Panc1 (cell line): ENCODE results near the gene AGAP1. TPM values are rescaled to one million over a fixed set of nuclear protein-coding genes. Genes with fewer than 3 reads are reported as not detected.

Experiments used
- ATAC-seq: fragments of 200-7000 bp; cut with Tn5 transposase; 2 replicates; pipeline ENCODE4 v1.9.1; 2020; ENCODE audit warnings: mild to moderate bottlenecking, moderate library complexity
- BruUV-seq: library from RNA; stranded (reverse); fragments of 400-500 nt; replicated peaks from 2 replicates; lab custom pipeline; 2021; lab: Mats Ljungman, UMichigan
- CTCF ChIA-PET: fragments of 300-600 bp; sonication (Branson Sonifier 250); formaldehyde crosslinking; loops from one replicate; lab custom pipeline; 2022; ENCODE audit warnings: antibody characterized with exemption; lab: Charles Lee
- POLR2A ChIA-PET: fragments of 300-600 bp; sonication (Branson Sonifier 250); formaldehyde crosslinking; loops from one replicate; lab custom pipeline; 2022; ENCODE audit warnings: antibody characterized with exemption; lab: Charles Lee
- DNase-seq: peaks from one replicate; pipeline ENCODE4 v3.0.0-alpha.2; 2010; ENCODE audit warnings: low read depth, low spot score
- H3K27ac ChIP-seq: 2 replicates; pipeline ENCODE4 v1.5.1; 2011; ENCODE audit warnings: mild to moderate bottlenecking, low read length, inconsistent platforms
- H3K27me3 ChIP-seq: fragments of 200-500 bp; sonication (Bioruptor generic); 2 replicates; pipeline ENCODE4 v1.6.0; 2014; ENCODE audit warnings: low read length, inconsistent platforms; ENCODE audit not compliant: control insufficient read depth, insufficient read depth
- H3K36me3 ChIP-seq: fragments of 200-500 bp; sonication (Bioruptor generic); 2 replicates; pipeline ENCODE4 v1.5.1; 2014; ENCODE audit warnings: inconsistent platforms, mild to moderate bottlenecking, low read length, moderate library complexity; ENCODE audit not compliant: control insufficient read depth, insufficient read depth
- H3K4me1 ChIP-seq: 2 replicates; pipeline ENCODE4 v1.5.1; 2011; ENCODE audit warnings: inconsistent platforms, mild to moderate bottlenecking, low read length, moderate library complexity; ENCODE audit not compliant: control insufficient read depth, insufficient read depth
- H3K4me3 ChIP-seq, 2 experiments: 2 replicates each; pipeline ENCODE4 v1.5.1; 2011 to 2012; ENCODE audit warnings: low read depth in 2 of 2, low read length in 2 of 2, mild to moderate bottlenecking in 2 of 2, inconsistent platforms in 1 of 2, moderate library complexity in 1 of 2
- H3K9me3 ChIP-seq: fragments of 200-500 bp; sonication (Bioruptor generic); 2 replicates; pipeline ENCODE4 v1.5.1; 2014; ENCODE audit warnings: low read depth, mild to moderate bottlenecking, inconsistent platforms, low read length, moderate library complexity; ENCODE audit not compliant: control insufficient read depth, insufficient read depth
- CTCF ChIP-seq: fragments of 450-650 bp; IDR thresholded peaks from 2 replicates; pipeline ENCODE4 v1.5.1; 2017; ENCODE audit warnings: mild to moderate bottlenecking
- POLR2AphosphoS5 ChIP-seq: IDR thresholded peaks from 2 replicates; pipeline ENCODE4 v1.6.1; 2012; ENCODE audit warnings: mild to moderate bottlenecking, low read depth, low read length, moderate library complexity
- SIN3A ChIP-seq: IDR thresholded peaks from 2 replicates; pipeline ENCODE4 v1.6.1; 2012; ENCODE audit warnings: low read depth, mild to moderate bottlenecking, low read length, moderate library complexity, borderline replicate concordance; ENCODE audit not compliant: insufficient read depth
- TCF7L2 ChIP-seq: IDR thresholded peaks from 2 replicates; pipeline ENCODE4 v1.6.1; 2011; ENCODE audit warnings: mild to moderate bottlenecking, low read depth, low read length, inconsistent platforms
- in situ Hi-C: cut with HindIII; loops from 2 replicates; pipeline ENCODE4 v1.10.0; 2016; ENCODE audit warnings: low sequenced_read_pairs, low pct_unique_long_range_greater_than_20kb
- intact Hi-C: fragments of 100-400 bp; cut with micrococcal nuclease; formaldehyde crosslinking; loops from one replicate; pipeline ENCODE4 v1.10.0; 2022; ENCODE audit not compliant: unreplicated experiment
- total RNA-seq: library from RNA; stranded (reverse); gene quantifications from one replicate; pipeline ENCODE4 v1.2.1, GENCODE V29; 2021; ENCODE audit not compliant: unreplicated experiment
- TF ChIP-seq, protein P1 (sequence below), 2 experiments: IDR thresholded peaks; 2 replicates each; pipeline ENCODE4 v1.6.1; 2011 to 2012; ENCODE audit warnings: low read depth in 2 of 2, control low read depth in 1 of 2, low read length in 1 of 2, mild to moderate bottlenecking in 1 of 2, moderate library complexity in 1 of 2; ENCODE audit not compliant: insufficient read depth in 1 of 2

The AGAP1 gene
- total RNA-seq, 1 experiment from 2014 or later, result 38.9 TPM

DNA sequence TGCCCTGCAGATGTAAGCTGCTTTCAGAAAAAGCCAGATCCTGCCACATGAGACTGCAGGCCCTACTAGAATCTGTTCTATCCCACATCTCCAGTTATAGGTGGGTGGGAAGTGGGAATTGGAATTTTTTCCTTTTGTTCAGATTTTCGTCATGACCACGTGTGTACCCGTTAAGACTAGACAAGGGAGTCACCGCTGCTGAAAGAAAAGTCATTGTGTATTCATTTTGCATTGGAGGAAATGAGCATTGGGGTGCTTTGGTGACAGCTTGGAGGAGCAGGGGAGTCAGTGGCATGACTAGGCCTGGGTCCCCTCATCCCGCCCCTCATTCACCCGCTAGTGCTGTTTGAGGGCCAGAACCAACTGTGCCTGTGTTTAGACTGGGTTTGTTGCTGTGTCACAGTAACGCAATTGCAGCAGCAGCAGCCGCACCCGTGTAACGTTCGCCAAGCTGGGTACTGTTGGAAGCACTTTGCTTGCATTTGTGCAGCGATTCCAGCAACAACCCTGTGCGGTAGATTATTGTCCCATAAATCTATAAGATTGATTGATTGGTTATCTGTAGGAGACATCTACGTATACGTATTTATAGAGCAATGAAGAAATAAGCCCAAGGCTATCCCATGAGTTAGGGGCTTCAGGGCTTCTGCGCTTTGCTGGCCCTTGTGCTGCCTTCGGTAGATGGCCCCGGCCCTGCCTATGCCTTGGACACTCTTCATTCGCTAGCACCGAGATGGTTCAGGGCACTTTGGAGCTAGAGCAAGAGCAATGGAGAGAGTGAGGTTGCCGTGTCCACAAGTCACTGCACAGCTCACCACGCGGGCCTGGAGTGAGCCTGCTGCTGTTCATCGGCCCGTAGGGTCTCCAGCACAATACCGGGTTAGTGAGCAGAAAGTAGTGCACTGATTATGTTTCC lies 194.9 kb downstream of the AGAP1 start:
- no peak for DNase-seq
- Histone ChIP-seq H3K4me1 (no peaks in the 10 kb centered on the region; the same call in 1 of the 2 replicates), H3K27me3 (no peaks in the 10 kb centered on the region), H3K4me3 (no peak overlapping the region), H3K9me3 (no peaks in the 10 kb centered on the region), H3K36me3 (no peaks in the 10 kb centered on the region), H3K27ac (no peak overlapping the region)
- ChIA-PET CTCF (no interaction called here), POLR2A (no interaction called here)
- intact Hi-C loops, result no loop called here
- ATAC-seq, result no peak
- TF ChIP-seq, protein P1, sequence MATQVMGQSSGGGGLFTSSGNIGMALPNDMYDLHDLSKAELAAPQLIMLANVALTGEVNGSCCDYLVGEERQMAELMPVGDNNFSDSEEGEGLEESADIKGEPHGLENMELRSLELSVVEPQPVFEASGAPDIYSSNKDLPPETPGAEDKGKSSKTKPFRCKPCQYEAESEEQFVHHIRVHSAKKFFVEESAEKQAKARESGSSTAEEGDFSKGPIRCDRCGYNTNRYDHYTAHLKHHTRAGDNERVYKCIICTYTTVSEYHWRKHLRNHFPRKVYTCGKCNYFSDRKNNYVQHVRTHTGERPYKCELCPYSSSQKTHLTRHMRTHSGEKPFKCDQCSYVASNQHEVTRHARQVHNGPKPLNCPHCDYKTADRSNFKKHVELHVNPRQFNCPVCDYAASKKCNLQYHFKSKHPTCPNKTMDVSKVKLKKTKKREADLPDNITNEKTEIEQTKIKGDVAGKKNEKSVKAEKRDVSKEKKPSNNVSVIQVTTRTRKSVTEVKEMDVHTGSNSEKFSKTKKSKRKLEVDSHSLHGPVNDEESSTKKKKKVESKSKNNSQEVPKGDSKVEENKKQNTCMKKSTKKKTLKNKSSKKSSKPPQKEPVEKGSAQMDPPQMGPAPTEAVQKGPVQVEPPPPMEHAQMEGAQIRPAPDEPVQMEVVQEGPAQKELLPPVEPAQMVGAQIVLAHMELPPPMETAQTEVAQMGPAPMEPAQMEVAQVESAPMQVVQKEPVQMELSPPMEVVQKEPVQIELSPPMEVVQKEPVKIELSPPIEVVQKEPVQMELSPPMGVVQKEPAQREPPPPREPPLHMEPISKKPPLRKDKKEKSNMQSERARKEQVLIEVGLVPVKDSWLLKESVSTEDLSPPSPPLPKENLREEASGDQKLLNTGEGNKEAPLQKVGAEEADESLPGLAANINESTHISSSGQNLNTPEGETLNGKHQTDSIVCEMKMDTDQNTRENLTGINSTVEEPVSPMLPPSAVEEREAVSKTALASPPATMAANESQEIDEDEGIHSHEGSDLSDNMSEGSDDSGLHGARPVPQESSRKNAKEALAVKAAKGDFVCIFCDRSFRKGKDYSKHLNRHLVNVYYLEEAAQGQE (IDR thresholded peaks at IDR 0.05; ENCODE audit: insufficient read depth in 1 of 2, low read depth in 2 of 2, low read length in 1 of 2), result no peak
- TF ChIP-seq CTCF (no peak), TCF7L2 (no peak), SIN3A (no peak), POLR2AphosphoS5 (no peak)
- in situ Hi-C loops, result no loop called here
- no TSS peak for BruUV-seq

GRCh38 chr2:235689427-235689853 lies 195.6 kb downstream of the AGAP1 start:
- H3K4me1 ChIP-seq, result no peaks in the 10 kb centered on the region; the same call in 1 of the 2 replicates
- ATAC-seq (no peak), DNase-seq (no peak)
- no TSS peak for BruUV-seq
- no peaks in the 10 kb centered on the region for H3K9me3 ChIP-seq
- no peaks in the 10 kb centered on the region for H3K36me3 ChIP-seq
- H3K4me3 ChIP-seq, result no peak overlapping the region
- no peak overlapping the region for H3K27ac ChIP-seq
- intact Hi-C loops, result no loop called here
- no peaks in the 10 kb centered on the region for H3K27me3 ChIP-seq
- TF ChIP-seq TCF7L2 (no peak), CTCF (no peak), SIN3A (no peak), POLR2AphosphoS5 (no peak)
- TF ChIP-seq, protein P1 (IDR thresholded peaks at IDR 0.05; ENCODE audit: insufficient read depth in 1 of 2, low read depth in 2 of 2, low read length in 1 of 2), result no peak
- ChIA-PET POLR2A (no interaction called here), CTCF (no interaction called here)
- in situ Hi-C loops, result no loop called here
